SHP77 treated with DMSO at 0.1 percent for 48 hours (cell line): ENCODE data around the gene STK32A.
"Not testable (repeated sequence)": the region's sequence is repeated elsewhere in the genome, so short reads cannot be mapped to it uniquely, and the experiment has no call there.

Experiments
- DNase-seq: peaks from one replicate; lab custom pipeline; 2025; lab: John Stamatoyannopoulos, UW

Gene STK32A

GRCh38 chr5:147346006-147346561 lies 111.3 kb downstream of the STK32A start:
- DNase-seq: no peak

DNA sequence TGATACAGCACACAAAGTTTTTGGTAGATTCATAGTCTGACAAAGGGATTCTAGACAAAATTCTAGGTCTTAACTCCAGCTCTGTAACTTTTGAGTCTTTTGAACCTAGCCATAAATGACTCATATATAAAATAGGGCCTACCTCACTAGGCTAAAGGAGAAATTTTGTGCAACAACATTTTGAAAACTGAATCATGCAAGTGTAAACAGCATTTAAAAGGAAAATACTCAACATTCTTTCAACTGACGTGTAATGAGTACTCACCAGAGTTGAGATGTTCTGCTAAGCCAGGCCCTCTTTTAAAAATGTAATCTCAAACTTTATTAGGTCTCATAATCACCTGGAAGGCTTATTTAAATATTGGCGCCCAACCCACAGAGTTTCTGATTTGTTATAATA lies 113.2 kb downstream of the STK32A start:
- DNase-seq: no peak

GRCh38 chr5:147348451-147348850 lies 113.6 kb downstream of the STK32A start:
- DNase-seq: no peak

DNA sequence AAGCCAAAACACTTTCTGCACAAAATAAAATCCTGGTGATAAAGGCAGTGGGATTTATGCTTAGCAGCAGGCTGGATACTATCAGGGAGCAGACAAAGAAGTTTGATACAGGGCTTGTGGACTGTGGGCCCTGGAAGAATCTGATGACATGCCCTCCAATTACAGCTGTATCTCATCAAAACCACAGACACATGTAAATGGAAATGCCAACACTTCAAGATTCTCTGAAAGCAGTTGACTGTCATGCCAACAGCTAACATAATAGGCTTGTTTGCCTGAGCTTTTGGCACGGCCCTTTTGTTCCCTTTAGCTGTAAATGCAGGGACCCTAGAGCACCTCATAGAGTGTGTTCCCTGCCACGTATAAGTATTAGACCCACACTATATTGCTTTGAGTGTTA lies 114.4 kb downstream of the STK32A start:
- no peak for DNase-seq

DNA sequence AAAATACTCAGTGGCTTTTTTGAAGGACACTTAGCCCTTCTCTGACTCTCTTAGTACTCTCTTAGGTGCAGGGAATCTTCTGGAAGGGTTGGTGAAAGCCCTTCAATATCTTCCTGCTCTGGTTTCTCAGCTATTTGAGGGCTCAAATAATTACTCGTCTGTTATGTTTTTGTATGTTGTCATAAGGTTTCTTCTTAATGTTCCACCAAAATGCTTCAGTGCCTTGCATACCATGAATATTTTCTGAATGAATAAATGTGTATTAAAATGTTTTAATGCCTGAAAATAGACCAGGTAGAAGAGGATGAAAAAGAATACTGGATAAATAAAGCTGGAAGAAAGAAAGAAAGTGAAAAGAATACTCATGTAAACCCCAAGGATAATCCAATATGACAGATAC lies 124.3 kb downstream of the STK32A start:
- DNase-seq: no peak

- DNase-seq: no peak
Measured at GRCh38 chr5:147359581-147359980, 124.8 kb downstream of the STK32A start.

- no peak for DNase-seq
Measured at GRCh38 chr5:147360816-147361215, 126.0 kb downstream of the STK32A start.

GRCh38 chr5:147361441-147362175 lies 126.8 kb downstream of the STK32A start:
- DNase-seq: no peak

DNA sequence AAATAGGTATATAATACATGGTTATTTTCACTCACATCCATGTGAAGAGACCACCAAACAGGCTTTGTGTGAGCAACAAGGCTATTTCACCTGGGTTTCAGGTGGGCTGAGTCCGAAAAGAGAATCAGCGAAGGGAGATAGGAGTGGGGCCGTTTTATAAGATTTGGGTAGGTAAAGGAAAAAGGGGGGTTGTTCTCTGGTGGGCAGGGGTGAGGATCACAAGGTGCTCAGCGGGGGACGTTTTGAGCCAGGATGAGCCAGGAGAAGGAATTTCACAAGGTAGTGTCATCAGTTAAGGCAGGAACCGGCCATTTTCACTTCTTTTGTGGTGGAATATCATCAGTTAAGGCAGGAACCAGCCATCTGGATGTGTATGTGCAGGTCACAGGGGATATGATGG lies 132.6 kb downstream of the STK32A start:
- DNase-seq: not testable (repeated sequence)

GRCh38 chr5:147369742-147370374 lies 135.0 kb downstream of the STK32A start:
- DNase-seq: no peak

DNA sequence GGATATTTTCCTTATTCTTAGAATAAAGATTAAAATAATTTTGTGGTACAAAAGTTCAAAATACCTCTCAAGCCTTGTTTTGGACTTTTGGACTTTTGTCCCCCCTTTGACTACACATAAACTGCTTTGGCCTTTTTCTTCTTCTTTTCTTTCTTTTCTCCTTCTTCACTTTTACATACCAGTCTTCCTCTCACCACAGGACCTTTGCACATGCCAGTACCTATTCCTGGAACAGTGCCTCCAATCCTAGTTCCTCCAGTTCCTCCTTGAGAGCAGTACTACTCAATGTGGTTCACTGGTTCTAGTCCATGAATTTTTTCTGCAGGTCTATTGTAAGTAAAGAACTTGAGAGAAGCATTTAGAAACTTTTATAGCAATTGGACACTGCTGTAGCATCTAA lies 136.5 kb downstream of the STK32A start:
- DNase-seq: no peak

DNA sequence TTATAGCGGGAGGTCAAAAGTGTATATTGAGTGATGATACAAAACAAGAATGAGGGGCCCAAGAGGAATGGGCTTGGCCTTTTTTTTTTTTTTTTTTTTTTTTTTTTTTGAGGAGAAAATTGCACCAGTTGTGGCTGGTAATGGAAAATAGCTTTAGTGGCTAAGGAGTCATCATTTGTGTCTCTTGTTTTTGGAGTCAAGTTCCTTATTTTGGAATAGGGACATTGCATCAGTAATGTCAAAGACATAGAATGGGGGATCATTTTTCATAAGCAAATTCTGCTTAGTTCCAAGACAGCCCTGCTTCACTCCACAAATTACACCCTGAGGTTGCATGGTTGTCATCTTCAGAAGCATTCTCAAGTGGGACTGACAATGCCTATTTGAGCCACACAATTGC lies 137.4 kb downstream of the STK32A start:
- DNase-seq: no peak

GRCh38 chr5:147373328-147373727 lies 138.5 kb downstream of the STK32A start:
- DNase-seq: no peak

DNA sequence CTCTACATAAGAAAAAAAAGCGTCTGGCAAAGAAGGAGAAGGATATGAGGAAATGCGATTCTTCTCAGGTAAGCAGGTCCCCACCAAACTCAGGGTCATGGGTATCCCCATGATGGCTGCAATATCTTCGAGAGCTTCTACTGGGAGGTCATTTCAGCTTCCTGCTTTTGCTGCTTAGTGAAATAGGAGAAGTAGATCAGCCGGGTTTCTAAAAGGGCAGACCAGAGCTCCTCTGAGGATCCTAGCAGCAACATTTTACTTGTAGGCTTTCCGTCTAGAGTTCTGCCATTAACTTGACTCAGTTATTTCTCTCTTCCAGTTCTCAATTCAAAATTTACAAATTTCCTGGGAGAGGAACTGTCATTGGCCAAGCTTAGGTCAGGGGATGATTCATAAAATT lies 140.3 kb downstream of the STK32A start:
- no peak for DNase-seq

DNA sequence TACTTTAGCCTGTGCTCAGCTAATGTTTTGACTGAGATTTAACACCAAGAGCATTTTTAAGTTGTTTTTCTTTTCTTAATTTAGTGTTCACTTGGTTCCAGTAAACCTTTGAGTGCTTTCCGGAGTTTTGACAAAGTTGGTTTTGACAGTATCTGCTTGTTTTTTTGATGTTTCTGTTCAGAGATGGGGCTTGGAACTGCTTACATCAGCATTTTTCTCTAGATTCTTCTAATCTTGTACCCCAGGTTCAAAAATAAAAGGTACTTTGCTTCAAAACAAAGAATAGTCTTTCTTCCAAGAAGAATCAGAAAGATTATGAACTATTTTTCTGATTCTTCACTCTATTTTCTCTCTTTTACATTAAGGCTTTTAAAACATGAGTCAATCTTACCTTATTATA lies 142.9 kb downstream of the STK32A start:
- no peak for DNase-seq

- DNase-seq: no peak
Measured at GRCh38 chr5:147381555-147381954, 146.7 kb downstream of the STK32A start.

- DNase-seq: no peak
Measured at GRCh38 chr5:147382776-147383175, 147.9 kb downstream of the STK32A start.

DNA sequence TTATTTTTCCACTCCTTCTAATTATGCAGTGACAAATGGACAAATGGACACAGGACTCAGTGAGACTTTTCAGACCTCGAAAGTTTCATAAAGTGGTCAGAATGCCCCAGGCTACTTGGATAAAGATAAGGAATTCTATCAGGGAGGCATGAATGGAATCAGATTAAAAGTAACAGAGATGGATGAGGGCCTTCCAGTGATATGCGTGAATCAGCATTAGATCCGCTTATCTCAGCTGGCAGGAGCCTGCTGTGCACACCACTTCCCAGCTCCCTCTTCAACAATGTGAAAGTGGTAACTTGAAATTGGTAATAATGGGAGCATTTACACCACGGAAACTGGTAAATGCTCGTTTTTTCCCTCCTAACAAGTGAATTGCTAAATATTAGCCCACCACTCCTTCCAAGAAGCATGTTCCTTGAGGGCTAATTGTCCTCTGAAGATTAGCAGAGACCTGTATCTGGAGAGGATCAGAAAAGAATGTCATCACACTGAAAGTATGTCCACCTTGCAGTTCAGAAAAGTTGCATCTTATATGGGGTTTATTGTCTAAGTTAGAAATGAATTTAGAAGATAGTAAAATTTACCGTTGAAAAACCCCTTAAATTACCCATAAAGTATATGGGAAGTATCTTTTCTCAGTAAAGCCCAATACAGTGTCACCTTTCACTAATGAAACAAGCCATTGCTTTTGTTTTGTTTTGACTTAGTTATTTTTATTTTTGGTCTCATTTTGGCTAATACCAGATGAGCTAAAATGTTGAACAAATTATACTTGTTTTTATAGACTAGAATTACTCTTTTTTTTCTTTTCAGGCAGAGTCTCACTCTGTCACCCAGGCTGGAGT lies 149.7 kb downstream of the STK32A start:
- DNase-seq: no peak

GRCh38 chr5:147387109-147387508 lies 152.3 kb downstream of the STK32A start:
- DNase-seq: no peak

GRCh38 chr5:147388184-147389108 lies 153.6 kb downstream of the STK32A start:
- DNase-seq: no peak

DNA sequence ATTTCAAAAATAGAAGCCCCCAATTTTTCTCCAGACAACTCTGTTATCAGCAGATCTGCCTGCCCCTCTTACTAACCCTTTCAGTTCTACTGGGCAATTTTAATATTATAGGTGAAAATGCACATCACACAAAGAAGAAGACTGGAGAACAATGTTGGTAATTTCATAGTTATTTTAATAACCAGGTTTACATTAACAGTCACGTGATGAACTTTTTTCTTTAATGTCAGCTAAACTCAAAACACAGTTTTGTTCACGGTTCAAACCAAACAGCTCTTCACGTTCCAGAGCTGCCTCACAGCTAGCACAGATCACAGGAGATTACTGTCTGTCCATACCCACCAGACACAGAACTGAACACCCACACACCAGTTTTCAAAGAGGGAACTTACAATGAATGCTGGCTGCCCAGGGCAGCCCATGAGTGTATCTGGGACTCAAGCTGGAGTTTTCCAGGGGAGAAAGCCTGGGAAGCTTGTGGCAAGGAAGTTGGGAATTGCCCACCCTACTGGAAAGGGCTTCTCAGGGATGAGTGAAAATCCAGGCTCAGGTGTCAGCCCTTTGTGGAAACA lies 155.9 kb downstream of the STK32A start:
- no peak for DNase-seq
